ENCODE results near the gene C3orf20. TPM values are rescaled to one million over a fixed set of nuclear protein-coding genes. Genes with fewer than 3 reads are reported as not detected.

C3orf20 gene
- total and polyA plus RNA-seq, 2 of the 4 experiments (the other 2 are of a cell fraction), result not detected

DNA sequence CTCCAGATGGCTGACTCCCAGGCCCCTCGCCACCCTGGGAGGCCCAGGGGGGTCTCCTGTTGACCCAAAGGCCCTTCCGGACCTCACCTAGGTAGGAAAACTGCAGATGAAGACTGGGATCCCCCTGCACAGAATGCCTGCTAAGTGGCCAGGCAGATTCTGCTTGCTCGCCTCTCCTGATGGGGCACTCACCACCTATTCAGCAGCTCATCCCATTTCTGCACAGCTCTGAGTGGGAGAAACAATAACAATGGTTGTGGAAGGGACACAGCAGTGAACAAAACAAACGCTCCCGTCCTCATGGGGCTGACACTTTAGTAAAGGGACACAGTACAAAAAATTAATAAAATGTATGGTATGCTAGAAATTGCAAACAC, 118.9 kb downstream of the C3orf20 start:
- DNase-seq, result no peak
- ATAC-seq (ENCODE audit: low read depth), result no peak
- Histone ChIP-seq H2AK5ac (ENCODE audit: low read depth, low read length) (no peak overlapping the region), H3K27ac (ENCODE audit: insufficient read depth, low read length) (no peak overlapping the region), H3K79me1 (ENCODE audit: low read depth in 1 of 2, low read length in 2 of 2) (no peaks in the 10 kb centered on the region), H4K8ac (ENCODE audit: low read depth in 2 of 2, low read length in 2 of 2) (no peak overlapping the region), H3K4me1 (ENCODE audit: control insufficient read depth, insufficient read depth, low read length) (no peaks in the 10 kb centered on the region), H2BK20ac (ENCODE audit: low read depth, low read length) (no peak overlapping the region), H3K4ac (ENCODE audit: low read depth, low read length) (no peak overlapping the region), H2AK9ac (replicated peaks; ENCODE audit: low read depth, low read length, poor library complexity) (peak overlapping the region; percentile 78), H2BK120ac (ENCODE audit: low read depth, low read length) (no peak overlapping the region), H2BK15ac (ENCODE audit: low read depth, low read length) (no peak overlapping the region), H3K4me3 (ENCODE audit: insufficient read depth, low read depth, low read length) (no peak overlapping the region), H3K56ac (ENCODE audit: extremely low read depth, insufficient read depth, low read length) (no peak overlapping the region), H3K27me3 (ENCODE audit: control insufficient read depth, insufficient read depth, low read length) (peaks cover 28% of the 10 kb centered on the region), H3K9me1 (ENCODE audit: insufficient read depth, low read length) (no peaks in the 10 kb centered on the region), H3K9ac (ENCODE audit: low read depth, low read length) (no peak overlapping the region), H4K91ac (ENCODE audit: insufficient read depth, low read depth, low read length) (no peak overlapping the region), H3K23ac (ENCODE audit: low read depth, low read length) (no peak overlapping the region), H3K36me3 (ENCODE audit: control insufficient read depth, insufficient read depth, low read length) (no peaks in the 10 kb centered on the region), H3K14ac (replicated peaks; ENCODE audit: low read depth, low read length) (no peak overlapping the region), H2BK5ac (ENCODE audit: low read depth, low read length, poor library complexity, severe bottlenecking) (no peak overlapping the region), H3K4me2 (ENCODE audit: low read depth, low read length) (no peak overlapping the region), H3K9me3 (ENCODE audit: control insufficient read depth, insufficient read depth, low read length) (no peaks in the 10 kb centered on the region), H4K5ac (ENCODE audit: low read depth, low read length) (no peak overlapping the region), H2AFZ (replicated peaks; ENCODE audit: low read length, poor library complexity) (no peak overlapping the region), H3K18ac (ENCODE audit: low read depth, low read length) (no peak overlapping the region), H4K20me1 (ENCODE audit: insufficient read depth, low read length) (no peaks in the 10 kb centered on the region)
- POLR2A ChIA-PET (ENCODE audit: unreplicated experiment), result no interaction called here
- WGBS, 2 experiments (ENCODE audit: extremely low coverage in 2 of 2, insufficient read length in 1 of 2), result 58% methylated on average over 2 of the region's 5 CpGs; no CpG with 5 or more reads in 1 of the 2 experiments
- no peak for TF ChIP-seq NFE2L2 (IDR thresholded peaks at IDR 0.05; ENCODE audit: low read depth, low read length)
- TF ChIP-seq FOS (IDR thresholded peaks at IDR 0.05; ENCODE audit: low read depth, low read length), result no peak
- TF ChIP-seq, protein P1, sequence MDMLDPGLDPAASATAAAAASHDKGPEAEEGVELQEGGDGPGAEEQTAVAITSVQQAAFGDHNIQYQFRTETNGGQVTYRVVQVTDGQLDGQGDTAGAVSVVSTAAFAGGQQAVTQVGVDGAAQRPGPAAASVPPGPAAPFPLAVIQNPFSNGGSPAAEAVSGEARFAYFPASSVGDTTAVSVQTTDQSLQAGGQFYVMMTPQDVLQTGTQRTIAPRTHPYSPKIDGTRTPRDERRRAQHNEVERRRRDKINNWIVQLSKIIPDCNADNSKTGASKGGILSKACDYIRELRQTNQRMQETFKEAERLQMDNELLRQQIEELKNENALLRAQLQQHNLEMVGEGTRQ (IDR thresholded peaks at IDR 0.05; ENCODE audit: low read depth, low read length), result no peak
- no peak for TF ChIP-seq SMC3 (IDR thresholded peaks at IDR 0.05; ENCODE audit: low read depth, low read length)
- TF ChIP-seq CEBPB (IDR thresholded peaks at IDR 0.05; ENCODE audit: low read depth, low read length), result no peak
- no peak for TF ChIP-seq RCOR1 (IDR thresholded peaks at IDR 0.05; ENCODE audit: insufficient replicate concordance, low read length)
- no peak for TF ChIP-seq BHLHE40 (IDR thresholded peaks at IDR 0.05; ENCODE audit: low read depth, low read length)
- no peak for TF ChIP-seq RAD21 (IDR thresholded peaks at IDR 0.05; ENCODE audit: low read length)
- no peak for TF ChIP-seq CHD1 (IDR thresholded peaks at IDR 0.05; ENCODE audit: low read depth, low read length)
- TF ChIP-seq MXI1 (IDR thresholded peaks at IDR 0.05; ENCODE audit: borderline replicate concordance, low read depth, low read length), result no peak
- no peak for TF ChIP-seq POLR2A (IDR thresholded peaks at IDR 0.05; ENCODE audit: low read depth, low read length)
- TF ChIP-seq, protein P2, sequence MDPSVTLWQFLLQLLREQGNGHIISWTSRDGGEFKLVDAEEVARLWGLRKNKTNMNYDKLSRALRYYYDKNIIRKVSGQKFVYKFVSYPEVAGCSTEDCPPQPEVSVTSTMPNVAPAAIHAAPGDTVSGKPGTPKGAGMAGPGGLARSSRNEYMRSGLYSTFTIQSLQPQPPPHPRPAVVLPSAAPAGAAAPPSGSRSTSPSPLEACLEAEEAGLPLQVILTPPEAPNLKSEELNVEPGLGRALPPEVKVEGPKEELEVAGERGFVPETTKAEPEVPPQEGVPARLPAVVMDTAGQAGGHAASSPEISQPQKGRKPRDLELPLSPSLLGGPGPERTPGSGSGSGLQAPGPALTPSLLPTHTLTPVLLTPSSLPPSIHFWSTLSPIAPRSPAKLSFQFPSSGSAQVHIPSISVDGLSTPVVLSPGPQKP (IDR thresholded peaks at IDR 0.05; ENCODE audit: borderline replicate concordance, low read depth, low read length), result no peak
- intact Hi-C loops (cut with micrococcal nuclease), result no loop called here
- in situ Hi-C loops (cut with MboI; ENCODE audit: low sequenced_read_pairs), result no loop called here
- no TSS peak for BruUV-seq (replicated peaks)
- dilution Hi-C loops (cut with HindIII; ENCODE audit: low sequenced_read_pairs, unreplicated experiment), result no loop called here
- CTCF ChIA-PET, result no interaction called here
